Sigmoid colon (tissue), 4 donors: ENCODE results near the gene TNFAIP1.

Experiments
- CTCF ChIP-seq, 4 experiments: fragments of 450-650 bp in 3 of 4; fragments of 200-600 bp in 1 of 4; IDR thresholded peaks; one replicate each; pipeline ENCODE4 v1.5.1; 2016 to 2019; ENCODE audit warnings: antibody characterized with exemption in 4 of 4, mild to moderate bottlenecking in 3 of 4, moderate library complexity in 2 of 4
- EP300 ChIP-seq, 4 donors: sonication (generic); formaldehyde crosslinking; IDR thresholded peaks; one replicate each; pipeline ENCODE4 v1.6.1; 2017; ENCODE audit warnings: antibody characterized with exemption in 4 of 4
- POLR2A ChIP-seq, 2 donors: fragments of 450-650 bp; IDR thresholded peaks; one replicate each; pipeline ENCODE4 v1.6.1; 2016; ENCODE audit warnings: antibody characterized with exemption in 2 of 2, mild to moderate bottlenecking in 2 of 2, moderate library complexity in 2 of 2
- POLR2AphosphoS5 ChIP-seq, 4 donors: sonication (generic); formaldehyde crosslinking; IDR thresholded peaks; one replicate each; pipeline ENCODE4 v1.6.1; 2017; ENCODE audit warnings: antibody characterized with exemption in 4 of 4

DNA sequence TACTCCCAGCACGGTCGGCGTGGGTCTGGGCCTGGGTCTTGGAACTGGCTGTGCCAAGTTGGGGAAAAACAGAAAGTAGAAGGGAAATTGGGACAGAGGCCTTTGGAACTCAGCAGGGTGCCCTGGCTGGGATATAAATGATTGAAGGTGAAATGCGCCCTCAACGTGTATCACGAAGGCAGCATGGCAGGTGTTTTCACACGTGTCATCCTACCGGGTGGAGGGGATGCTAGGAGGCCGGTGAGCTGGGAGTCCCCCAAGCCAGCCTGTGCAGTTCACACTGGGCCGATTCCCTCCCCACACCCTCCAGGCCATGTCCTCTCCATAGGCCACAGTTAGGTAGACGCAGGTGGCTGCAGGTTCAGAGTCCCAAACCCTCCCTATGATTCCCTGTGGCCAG lies 6.0 kb downstream of the TNFAIP1 start:
- TF ChIP-seq CTCF (IDR thresholded peaks at IDR 0.05) = no peak
- TF ChIP-seq POLR2A (IDR thresholded peaks at IDR 0.05) = no peak
- TF ChIP-seq POLR2AphosphoS5 (IDR thresholded peaks at IDR 0.05) = no peak
- TF ChIP-seq EP300 (IDR thresholded peaks at IDR 0.05) = no peak
